ENCODE measurements around the gene ZBTB7A.
A peak's percentile ranks its signal among the peaks of the same experiment; 100 is the strongest.

The ZBTB7A gene

DNA sequence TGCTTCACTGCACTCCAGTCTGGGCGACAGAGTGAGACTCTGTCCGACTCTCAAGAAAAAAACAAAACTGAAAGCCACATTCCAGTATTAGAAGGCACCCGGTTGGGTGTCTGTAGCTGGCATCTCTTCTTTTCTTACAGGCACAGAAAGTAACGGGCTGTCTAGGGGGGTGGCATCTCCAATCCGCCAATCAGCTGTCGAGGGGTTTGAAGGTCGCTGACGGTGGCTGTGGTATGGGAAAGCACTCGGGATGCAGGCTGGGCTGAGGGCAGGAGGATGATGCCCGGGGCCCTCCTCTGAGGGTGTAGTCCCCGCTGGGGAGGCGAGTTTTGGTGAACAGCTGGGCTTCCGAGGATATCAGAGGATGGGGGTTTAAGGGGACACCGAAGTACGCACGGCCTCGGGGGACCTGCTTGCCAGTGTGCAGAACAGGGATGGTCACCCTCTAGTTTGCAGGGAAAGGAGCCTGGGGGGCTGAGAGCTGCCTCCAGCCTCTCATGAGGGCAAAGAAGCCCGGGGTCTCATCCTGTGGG, 27.0 kb upstream of the ZBTB7A start:
- no peak for DNase-seq

DNA sequence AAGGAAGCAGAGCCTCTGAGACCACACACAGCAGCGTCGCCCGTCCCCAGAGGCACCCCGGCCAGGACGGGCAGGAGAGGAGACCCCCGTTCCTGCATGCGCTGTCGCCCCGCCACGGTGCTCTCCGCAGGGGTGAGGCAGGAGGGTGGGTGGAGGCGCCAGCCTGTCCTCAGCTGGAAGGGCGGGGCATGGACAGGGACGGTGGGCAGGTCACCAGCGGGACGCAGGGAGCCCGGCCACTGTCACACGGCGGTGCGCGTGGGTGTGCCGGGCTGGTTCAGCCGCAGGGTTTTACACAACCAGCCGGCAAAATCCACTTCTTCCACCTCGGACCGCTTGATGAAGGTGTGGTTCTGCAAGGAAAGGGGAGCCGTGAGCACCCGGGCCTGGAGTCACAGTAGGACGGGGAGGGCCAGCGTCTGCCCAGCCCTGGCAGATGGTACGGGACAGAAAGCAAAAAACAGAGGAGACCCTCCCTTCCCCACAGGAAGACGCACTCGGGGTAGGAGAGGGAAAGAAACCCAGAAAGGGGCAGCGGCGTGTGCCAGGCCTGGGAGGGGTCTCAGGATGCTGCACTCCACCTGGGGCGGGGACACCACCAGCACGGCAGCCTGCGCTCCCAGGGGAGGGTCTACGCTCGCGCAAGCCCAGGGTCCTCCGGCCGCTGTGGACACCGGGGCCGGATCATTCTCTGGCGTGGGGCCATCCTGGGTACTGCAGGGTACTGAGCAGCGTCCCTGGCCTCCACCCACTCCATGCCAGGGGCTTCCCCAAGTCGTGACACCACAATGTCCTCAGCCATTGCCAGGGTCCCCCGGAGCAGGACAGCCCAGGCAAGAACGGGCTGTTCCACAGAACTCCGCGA, 23.9 kb upstream of the ZBTB7A start:
- DNase-seq, result no peak

DNA sequence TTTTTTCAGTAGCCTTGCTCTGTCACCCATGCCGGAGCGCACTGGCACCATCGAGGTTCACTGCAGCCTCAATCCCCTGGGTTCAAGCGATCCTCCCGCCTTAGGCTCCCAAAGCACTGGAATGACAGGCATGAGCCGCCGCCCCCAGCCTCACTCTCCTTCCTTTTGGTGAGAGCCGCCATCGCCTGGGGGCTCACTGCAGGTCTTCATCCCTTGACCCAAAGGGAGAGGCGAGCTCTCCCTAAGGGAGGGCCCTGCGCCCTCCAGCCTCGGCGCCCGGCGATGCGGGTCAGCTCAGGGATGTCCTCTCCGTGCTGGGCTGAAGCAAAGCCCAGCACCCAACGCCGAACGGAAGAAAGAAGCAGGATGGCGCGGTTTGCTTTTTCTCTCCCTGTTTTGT, 23.2 kb upstream of the ZBTB7A start:
- DNase-seq, result no peak

DNA sequence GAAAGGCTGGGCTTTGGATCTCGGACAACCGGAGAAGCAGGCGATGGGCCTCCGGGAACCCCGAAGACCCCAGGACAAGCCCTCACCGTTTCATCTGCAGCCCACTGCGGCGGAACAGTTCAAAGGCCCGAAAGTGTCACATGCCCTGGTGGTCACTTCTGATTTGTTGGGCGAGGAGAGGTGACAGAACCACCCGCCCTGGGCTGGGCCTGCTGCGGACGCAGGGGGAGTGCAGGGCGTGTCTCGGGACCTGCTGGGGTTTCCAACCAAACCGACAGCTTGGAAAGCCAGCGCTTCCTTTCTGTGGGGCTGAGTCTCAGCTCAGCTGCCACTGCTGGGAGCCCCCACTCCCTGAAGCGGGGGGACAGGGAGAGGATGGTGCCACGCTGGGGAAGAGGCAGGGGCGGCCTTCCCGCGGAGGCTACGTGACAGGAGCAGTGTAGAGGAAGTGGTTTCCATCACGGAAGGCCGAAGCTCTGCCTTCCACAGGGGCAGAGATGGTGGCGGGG, 22.8 kb upstream of the ZBTB7A start:
- no peak for DNase-seq

DNA sequence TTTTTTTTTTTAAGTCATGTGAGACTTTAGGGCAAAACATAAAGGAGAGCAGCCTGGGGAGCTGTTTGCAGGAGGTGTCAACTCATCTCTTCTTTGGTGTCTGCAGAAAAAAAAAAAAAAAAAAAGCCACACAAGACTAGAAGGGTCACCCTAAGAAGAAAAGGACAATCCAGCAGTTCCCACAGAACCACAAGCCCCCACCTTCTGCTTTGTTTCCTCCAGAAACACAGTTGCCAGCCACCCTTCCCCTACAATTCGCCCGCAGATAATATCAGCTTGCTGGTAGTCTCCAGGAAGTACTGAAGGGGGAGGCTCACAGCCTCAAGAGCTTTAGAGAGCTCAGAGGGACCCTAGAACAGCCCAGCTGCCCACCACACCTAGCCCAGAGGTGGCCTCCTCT, 22.3 kb upstream of the ZBTB7A start:
- DNase-seq, result no peak

DNA sequence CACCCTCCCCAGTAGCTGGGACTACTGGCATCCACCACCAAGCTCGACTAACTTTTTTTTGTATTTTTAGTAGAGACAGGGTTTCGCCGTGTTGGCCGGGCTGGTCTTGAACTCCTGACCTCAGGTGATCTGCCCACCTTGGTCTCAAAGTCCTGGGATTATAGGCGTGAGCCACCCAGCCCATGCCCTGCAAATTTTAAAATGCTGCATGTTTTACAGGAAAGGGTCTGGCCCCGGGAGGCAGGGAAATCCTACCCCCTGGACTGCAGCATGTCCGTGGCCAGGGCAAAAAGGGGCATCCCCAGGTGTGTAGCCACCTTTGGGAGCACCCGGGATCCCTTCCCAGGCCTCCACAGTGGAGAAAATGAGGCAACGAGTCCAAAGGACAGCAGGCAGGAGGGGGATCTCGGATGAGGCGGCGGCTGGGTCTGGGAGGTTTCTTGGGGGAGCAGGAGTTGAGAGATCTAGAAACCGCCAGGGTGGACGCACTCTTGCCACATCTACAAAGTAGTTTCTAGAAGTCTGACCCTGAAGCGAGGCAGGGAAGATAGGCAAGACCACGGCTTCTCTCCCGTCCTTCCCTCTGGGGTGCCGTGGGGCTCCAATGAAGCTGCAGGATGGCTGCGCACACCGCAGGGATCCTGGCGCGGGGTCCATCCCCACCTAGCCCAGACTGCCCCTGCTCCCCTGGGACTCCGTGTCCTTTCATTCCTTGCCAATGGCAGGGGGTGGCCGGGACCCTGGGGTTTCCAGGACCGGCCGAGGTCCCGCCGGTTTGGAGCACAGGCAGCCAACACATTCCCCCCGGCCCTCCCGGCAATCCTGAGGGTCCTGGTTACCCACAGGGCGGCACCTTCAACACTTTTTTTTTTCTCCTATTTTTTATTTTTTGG, 21.3 kb upstream of the ZBTB7A start:
- DNase-seq, result no peak

DNA sequence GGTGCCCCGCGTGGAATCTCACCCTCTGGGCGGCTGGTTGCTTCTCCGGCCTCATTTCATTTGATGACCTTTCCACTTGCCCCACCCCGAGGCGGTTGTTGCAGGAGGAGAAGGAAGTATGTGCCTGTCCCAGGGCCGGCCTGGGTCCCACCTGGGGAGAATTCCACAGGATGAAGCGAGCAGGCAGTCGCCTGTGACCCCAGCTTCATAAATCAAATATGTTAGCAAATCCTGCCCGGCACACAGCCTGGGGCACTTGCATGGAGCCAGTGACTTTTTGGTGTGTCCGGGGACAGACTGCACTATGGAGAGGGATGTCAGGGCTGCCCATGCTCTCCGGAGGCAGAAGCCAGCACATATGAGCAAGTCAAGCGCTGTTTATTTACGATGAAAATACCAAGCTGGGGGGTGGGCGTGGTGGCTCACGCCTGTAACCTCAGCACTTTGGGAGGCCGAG, 19.7 kb upstream of the ZBTB7A start:
- no peak for DNase-seq

DNA sequence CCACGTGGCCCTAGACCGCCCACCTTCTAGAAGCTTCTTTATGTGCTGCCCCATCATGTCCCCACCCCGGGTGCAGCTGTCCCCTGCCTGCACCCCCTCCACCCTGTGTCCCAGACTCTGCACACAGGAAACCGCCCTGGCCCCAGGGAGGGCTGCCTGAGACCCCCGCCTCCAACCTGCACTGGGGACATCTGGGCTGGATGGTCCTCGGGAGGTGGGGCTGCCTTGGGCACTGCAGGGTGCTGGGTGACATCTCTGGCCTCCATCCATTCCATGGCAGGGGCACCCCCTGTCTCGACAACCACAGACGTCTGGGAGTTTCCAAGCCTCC, 17.8 kb upstream of the ZBTB7A start:
- DNase-seq, result no peak

DNA sequence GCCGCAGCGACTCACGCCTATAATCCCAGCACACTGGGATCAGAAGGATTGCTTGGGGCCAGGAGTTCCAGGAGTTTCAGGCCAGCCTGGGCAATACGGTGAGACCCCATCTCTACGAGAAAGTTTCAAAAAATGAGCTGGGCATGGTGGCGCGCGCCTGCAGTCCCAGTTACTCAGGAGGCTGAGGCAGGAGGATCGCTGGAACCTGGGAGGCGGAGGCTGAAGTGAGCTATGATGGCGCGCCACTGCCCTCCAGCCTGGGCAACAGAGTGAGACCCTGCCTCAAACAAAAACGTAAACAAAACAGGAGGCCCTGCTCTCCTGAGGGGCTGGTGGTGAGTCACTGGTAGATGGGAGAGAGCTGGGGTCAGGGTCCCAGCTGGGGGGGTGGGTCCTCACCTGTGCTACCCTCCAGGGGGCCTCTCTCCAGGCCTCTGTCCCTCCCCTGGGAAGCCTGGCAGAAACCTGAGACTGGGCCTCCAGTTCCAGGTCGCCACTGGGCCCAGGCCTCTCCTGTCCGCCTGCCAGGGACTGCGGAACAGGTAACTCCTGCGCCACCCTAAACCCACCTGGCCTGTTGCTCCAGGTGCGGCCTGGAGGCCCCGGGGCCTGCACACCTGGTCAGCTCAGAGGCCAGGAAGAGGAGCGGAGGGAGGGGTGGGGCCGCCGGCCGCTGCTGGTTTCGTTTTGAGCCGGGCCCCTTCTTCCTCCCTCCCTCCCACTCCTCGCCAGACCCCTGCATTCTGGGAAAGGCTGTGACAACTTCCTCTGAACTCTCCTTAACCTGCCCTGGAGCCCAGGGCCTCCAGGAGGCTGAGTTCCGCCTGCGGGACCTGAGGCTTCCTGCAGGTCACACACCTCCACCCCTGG, 17.2 kb upstream of the ZBTB7A start:
- DNase-seq, result no peak

DNA sequence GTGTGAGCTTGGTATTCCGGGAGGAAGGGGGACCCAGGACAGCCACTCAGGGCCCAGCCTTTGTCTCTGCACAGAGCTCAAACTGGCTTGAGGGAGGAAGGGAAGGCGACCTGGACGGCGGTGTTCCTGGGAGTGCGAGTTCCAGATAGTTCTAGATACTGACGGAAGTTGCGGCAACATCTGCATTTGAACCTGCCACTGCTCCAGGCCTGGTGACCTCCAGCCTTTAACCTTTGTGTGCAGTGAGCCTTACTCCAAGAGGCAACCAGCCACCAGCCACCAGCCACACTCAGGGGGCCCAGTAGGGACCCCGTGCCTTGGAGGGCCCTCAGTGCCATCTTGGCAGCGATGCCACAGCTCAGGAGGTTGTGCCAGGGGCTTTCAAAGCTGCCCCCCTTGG, 15.5 kb upstream of the ZBTB7A start:
- no peak for DNase-seq

DNA sequence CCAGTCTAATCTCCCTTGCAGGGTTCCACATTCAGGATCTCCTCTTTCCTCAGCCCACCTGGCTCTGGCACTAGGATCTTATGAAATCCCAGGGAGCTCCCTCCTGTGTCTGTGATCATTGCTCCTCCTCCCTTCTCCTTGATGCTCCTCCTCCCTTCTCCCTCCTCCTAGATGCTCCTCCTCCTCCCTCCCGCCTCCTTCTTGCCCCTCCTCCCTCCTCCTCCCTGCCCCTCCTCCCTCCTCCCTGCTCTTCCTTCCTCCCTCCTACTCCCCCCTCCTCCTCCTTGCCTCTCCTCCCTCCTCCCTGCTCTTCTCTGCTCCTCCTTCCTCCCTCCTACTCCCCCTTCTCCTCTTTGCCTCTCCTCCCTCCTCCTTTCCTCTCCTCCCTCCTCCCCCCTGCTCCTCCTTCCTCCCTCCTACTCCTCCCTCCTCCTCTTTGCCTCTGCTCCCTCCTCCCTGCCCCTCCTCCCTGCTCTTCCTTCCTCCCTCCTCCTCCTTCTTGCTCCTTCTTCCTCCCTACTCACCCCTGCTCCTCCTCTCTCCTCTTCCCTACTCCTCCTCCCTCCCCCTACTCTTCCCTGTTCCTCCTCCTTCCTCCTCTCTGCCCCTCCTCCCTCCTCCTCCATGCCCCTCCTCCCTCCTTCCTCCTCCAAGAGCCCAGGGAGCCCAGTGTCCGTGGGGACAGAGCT, 14.9 kb upstream of the ZBTB7A start:
- no peak for DNase-seq

DNA sequence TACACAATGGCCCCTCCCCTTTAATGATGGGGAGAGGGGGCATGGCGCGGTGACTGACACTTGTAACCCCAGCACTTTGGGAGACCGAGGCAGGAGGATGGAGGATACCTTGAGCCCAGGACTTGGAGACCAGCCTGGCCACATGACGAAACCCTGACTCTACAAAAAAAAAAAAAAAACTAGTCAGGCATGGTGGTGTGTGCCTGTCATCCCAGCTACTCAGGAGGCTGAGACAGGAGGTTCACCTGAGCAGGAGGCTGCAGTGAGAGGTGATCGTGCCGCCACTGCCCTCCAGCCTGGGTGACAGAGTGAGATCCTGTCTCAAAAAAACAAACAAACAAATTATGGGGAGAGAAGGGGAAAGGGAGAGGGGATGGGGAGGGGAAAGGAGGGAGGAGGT, 13.8 kb upstream of the ZBTB7A start:
- DNase-seq, result no peak

DNA sequence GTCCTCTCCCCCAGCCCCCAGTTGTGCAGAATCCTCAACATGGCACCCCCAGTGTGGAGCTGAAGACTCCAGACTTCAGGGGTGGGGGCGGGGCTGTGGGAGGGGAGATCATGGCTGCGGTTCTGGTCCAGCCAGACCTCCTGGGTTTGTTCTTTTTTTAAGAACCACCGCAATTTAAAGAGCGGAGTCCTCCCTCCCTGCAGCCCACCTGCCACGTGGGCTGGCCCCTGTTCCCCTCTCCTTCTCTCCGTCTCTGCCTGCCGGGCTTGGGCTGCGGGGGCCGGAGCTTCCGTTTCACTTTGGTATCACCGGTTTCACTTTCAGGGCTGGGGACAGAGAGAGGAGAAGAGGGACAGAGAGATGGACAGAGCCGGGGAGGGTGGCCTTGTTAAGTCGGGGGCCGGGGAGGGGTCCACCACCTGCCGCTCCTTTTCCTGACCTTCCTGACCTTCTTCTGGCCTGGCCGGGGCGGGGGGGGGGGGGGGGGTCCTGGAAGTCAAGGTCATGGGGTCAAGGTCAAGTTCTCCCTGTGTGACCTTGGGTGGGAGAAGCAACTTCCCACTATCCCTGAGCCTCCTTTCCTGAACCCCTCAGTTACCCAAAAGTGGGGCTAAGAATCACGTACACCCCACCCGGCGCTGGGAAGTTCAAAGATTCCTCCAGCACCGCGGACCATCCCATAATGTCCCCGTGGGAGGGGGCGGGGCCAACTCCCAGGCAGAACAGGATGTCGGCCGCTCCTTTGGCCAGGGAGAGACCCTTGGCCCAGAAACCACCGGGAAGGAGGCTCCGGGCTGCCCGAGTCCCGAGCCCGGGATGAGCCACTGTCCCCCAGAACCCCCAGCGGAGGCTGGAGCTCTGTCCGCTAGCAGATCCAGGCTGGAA, 11.3 kb upstream of the ZBTB7A start:
- peak; percentile 52 for DNase-seq

DNA sequence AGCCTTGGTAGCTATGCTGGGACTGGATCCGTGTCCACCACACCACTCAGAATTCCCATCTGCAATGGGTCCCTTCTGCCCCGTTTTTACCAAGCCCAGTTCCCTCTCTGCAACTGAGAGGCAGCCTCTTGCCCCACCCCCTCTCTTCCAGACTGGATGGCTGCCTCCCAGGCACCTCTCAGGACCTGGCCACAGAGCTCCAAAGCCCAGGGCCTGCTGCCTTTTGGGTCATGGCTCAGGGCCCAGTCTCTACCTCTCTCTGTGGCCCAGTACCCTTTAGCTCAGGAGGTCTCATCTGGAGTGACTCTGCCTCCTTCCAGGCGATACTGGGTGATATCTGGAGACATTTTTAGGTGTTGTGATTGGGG, 10.3 kb upstream of the ZBTB7A start:
- no peak for DNase-seq

DNA sequence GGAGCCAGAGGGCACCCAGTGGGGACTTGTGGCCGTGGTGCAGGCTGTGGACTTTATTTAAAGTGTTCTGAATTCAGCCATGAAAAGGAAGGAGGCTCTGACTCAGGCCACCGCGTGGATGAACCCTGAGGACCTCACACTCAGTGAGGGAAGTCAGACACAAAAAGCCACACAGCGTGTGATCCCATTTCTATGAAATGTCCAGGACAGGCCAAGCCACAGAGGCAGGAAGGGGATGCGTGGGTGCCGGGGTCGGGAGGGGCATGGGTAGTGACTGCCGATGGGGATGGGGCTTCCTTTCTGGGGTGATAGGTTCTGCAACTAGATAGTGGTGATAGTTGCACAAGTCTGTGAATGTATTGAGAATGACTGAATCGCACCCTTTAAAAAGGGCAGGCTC, 8.7 kb upstream of the ZBTB7A start:
- no peak for DNase-seq

DNA sequence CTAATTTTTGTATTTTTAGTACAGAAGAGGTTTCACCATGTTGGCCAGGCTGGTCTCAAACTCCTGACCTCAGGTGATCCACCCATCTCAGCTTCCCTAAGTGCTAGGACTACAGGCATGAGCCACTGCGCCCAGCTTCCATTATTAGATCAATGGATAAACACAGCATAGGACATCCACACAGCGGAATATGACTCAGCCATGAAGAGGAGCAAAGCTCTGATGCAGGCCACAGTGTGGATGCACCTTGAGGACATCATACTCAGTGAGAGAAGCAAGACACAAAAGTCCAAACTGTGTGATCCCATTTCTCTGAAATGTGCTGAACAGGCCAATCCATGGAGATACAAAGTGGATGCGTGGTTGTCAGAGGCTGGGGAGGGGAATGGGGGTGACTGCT, 4.9 kb upstream of the ZBTB7A start:
- no peak for DNase-seq

DNA sequence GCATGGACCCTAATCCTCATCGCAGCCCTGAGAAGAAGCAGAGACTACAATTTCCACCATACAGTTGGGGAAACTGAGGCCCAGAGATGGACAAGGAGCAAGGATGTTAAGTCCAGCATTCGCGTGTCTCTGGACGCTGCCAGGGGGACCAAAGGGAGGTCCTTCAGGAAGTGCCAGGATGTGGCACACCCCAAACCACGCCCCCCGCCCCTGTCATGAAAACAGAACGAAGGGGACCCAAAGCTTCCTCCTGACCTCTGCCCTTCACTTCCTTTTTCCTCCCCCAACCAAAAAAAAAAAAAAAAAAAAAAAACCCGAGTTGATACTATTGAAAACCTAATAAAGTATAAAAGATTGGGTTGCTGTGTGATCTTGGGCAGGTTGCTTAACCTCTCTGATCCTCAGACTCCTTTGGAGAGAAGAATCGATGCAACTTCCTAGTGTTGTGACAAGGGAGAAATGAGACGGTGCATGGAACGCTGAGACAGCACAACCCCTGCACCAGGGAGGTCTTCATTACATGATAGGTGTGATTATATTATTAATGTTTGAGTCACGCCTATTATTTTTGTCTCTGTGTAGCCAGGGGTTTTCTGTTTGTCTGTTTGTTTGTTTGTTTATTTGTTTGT, 2.7 kb upstream of the ZBTB7A start:
- no peak for DNase-seq

DNA sequence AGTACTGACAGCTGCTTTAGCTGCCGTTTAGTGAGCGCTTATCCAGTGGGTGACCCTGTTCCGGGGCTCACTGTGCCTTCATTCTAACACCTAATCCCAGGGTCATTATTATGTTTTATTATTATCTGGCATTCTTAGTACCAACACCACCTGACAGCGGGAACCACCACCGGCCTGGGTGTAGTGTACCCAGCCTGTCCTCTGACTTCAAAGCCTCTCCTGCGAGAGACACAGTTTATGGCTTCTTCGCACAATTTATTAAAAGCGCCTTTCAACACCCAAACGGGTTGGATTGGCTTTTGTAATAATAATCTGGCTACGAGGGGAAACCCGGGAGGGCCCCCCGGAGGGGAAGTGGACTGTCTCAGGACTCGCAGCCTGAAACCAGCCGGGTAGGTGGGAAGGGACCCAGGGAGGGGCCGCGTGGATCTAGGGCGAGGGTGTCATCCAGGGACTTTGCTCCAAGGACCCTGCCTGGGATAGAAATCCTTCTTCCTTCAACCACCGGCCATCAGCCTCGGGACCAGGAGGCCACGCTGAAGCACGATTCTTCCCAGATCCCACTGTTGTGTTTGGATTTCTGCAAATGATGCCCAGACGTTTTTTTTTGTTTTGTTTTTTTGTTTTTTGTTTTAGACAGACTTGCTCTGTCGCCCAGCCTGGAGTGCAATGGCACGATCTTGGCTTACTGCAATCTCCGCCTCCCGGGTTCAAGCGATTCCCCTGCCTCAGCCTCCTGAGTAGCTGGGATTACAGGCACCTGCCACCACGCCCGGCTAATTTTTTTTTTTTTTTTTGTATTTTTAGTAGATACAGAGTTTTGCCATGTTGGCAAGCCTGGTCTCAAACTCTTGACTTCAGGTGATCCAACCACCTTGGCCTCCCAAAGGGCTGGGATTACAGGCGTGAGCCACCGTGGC, 1.6 kb upstream of the ZBTB7A start:
- DNase-seq, result no peak

DNA sequence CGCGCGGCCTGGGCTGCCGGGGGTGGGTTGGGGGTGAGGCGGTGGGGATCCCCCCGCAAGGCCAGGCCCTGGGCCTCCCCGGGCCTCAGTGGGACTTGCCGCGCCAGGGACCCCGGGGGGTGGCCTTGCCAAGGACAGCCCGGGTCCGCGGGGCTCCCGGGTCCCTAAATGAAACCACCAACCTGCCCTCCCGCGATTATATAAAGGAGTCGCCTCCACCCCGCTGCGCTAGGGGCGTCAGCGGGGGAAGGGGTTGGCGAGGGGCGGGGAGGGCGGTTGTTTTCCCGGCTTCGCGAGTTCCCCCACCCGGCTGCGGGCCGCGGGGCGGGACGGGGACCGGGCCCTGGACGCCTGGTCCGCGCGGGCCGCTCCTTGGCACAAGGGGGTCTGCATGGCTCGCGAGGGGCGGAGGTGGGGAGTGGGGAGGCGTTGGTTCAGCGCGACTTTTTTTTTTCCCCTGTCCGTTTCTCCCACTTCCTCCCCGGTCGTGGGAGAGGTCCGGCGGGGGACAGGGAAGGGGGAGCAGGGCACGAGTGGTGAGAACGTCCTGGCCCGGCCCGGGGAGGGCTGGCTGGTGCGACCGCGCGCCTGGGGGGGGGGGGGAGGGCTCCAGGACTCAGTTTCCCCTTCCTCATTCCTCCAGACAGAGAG, 822 bp upstream of the ZBTB7A start:
- DNase-seq, result no peak

All from activated T-cell treated with anti-CD3 and anti-CD28 coated beads for 4 hours (primary cell).